NK-92 treated with Interleukin-12 subunit alpha and Interleukin-12 subunit beta, amount 100 ng/mL, for 24 hours (cell line): ENCODE results near the gene NFATC1.

Source experiments
- DNase-seq: peaks from one replicate; lab custom pipeline; 2025; lab: John Stamatoyannopoulos, UW

Gene NFATC1

GRCh38 chr18:79537758-79538157 is 142.0 kb downstream of the NFATC1 start:
- DNase-seq: no peak

- no peak for DNase-seq
These were observed 142.9 kb downstream of the NFATC1 start for GRCh38 chr18:79538635-79539034.

DNA sequence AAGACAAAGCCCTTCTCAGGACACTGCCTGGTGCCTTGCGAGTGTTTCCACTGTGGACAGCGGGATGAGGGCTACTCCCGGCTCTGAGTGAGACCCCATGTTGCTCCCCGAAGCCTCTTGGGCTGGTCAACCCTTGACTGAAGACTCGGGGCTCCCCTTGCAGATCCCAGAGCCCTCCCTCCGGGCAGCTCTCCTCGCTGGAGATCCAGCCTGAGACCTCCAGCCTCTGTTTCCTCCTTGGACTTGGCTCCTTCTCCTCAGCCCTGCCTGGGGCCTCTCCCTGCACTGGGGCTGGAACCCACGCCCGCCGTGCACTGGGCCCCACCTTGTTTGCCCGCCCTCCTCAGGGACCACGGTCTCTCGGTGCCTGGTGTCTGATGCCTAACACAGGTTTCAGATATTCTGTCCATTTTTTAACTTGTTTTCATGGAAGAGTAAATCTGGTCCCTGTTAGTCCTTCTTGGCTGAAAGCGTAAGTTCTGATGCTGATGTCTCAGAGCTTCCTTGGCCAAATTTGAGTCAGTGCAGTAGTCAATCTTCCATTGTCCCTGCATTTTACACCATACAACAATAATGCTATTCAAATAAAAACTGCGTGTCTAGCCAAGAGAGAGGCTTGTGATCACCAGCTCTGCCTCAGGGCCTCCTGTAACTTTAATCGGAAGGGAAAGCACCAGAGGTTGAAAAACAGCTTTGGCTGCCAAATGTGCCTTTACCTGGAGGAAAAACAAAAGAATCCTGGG is 144.6 kb downstream of the NFATC1 start:
- DNase-seq: no peak

DNA sequence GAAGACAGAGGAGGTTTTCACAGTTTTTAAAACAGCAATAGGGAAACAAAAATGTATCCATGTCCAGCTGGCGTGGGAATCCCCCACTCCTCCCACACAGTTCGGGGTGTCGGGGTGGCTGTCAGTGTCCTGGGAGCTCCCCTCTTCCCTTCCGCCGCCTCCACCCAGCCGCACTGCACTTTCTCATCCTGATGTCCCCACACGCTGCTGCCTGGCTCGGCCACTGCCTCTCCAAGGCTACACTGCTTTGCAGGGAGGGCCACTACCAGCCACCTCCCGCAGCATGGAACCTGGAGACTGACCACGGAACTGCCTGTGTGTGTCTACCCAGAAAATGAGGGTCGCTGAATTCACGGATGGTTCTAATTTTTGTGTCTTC is 145.2 kb downstream of the NFATC1 start:
- DNase-seq: no peak

DNA sequence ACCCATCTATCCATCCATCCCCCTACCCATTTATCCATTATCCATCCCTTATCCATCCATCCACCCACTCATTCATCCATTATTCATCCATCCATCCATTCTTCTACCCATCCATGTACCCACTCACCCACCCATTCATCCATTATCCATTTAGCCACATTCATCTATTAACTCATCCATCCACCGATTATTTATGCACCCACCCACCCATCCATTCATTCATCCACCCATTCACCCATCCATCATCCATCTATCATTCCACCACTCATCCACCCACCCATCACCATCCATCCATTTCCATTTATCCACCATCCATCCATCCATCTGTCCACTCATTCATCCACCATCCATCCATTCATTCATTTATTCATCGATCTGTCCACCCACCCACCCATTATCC is 146.5 kb downstream of the NFATC1 start:
- DNase-seq: no peak

DNA sequence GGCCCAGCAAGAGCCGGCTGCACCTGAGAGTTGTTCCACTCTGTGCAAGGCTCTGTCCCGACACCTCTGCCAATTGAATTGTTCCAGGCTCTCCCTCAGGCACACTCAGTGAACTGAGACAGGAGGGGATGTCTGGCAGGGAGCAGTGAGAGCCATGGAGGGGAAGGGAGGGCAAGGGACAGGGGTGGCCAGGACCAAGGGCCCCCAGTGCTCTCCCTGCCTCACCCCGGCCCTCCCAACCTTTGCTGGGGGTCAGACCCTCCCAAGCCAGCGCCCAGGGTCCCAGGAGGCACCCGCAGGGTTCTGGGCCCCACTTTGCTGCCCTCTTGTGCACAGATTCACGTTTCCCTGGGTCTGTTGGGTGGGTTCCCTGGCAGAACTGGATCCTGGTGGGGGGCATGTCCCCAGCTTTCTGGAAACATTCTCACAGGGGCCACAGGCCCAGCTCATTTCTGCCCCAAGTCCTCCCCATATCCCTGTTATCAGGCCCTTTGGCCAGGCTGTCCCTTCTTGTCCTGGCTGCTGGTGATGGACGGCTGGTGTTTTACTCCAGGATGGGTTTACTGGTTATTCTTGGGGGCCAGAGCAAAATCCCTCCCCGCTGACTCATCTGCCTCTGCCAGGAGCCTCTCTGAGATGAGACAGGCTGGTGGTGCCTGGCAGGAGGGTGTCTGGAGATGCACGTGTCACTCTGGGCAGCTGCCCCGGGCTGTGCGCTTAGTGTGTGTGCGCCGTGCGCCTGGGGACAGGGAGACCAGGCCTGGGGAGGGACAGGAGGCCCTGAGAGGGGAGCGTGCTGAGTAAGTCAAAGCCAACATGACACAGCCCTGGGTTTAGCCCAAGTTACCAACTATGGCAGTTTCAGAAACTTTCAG is 147.4 kb downstream of the NFATC1 start:
- no peak for DNase-seq

DNA sequence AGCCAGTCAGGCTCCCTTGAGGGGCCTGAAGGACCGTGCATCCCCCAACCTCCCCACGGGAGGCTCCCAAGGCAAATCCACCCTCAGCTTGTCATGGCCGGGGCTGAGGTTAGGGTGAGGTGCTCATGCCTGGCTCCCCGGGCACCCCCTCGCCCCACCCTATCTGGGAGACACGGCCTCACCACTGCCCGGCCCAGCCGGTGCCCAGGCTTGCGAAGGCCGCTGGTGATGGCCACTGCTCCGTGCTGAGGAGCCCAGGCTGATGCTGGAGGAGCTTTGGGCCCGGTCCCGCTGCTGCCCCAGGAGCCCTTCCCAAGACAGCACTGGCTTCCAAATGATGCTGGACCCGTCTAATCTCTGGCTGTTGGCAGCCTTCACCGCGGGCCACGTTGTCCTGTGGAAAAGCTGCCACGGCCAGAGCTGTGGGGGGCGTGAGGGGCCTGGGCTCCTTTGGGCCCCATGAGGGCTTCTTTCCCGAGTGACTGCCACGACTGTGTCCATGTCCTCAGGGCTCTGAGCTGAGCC is 148.2 kb downstream of the NFATC1 start:
- no peak for DNase-seq

GRCh38 chr18:79544386-79544963 is 148.7 kb downstream of the NFATC1 start:
- DNase-seq: no peak

DNA sequence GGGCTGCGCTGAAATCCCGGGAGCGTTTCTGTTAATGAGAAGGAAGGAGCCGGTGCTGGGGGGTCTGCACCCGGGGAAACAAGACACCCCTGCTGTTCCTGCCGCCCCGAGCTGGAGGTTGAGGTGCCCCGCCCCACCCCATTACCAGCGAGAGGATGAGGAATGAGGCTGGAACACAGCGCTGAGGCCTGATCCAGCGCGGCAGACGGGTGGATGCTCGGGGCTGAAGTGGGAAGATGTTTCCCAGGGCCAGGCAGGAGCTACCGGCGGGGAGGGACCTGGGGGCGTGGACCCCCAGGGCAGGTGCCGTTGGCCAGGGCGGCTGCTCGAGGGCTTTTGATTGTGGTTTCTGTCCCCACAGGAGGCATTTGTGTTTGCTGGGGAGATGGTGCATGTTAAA is 149.5 kb downstream of the NFATC1 start:
- no peak for DNase-seq

DNA sequence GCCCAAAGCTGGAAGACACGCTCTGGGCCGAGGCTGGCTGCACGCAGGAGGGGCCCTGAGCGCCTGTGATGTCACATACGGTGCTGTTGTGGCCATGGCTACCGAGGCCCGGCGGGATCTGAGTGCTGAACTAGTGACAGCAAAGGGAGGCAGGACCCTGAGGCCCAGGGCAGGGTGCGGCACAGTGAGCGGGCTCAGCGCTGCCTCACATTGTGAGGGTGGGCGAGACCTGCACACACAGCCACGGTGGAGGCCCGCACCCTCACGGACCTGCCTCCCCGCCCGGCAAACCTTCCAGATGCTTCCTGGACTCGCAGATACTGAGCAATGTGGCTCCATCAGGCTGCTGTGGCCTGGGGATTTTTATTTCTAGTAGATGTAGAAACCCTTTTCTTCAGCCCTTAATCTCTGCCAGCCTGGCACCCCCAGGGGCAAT is 150.0 kb downstream of the NFATC1 start:
- DNase-seq: no peak

- no peak for DNase-seq
These were observed 151.1 kb downstream of the NFATC1 start for GRCh38 chr18:79546781-79547272.

GRCh38 chr18:79547413-79548076 is 151.8 kb downstream of the NFATC1 start:
- no peak for DNase-seq

- no peak for DNase-seq
These were observed 152.3 kb downstream of the NFATC1 start for GRCh38 chr18:79548077-79548450.

- no peak for DNase-seq
These were observed 152.9 kb downstream of the NFATC1 start for GRCh38 chr18:79548621-79548985.

DNA sequence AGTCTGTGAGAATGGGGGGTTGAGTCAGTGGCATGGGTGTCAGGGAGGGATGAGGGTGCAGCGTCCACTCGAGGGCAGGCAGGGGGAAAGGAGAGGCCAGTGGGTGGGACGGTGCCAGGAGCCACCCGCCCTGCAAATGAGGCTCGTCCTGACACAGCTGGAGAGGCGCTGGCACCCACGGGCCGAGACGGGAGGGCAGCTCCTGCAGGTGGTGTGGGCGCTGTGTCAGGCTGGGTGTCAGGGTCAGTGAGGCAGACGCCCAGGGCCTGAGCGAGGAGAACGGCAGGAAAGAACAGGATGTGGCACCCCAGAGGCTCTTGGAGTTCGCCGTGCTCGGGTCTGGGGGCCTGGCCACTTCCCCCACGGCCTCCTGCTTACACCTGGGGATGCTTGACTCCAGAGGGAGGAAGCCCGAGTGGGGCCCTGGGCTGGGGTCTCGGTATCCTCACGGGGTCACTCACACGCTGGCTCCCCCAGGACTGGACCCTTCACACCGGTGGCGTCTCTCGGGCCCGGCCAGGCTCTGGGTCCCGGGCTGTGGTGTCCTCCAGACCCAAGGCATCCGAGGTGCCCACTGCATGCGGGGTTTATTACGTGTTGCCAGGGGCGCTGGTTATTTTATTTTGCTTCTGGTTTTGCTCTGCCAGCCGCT is 153.4 kb downstream of the NFATC1 start:
- no peak for DNase-seq

DNA sequence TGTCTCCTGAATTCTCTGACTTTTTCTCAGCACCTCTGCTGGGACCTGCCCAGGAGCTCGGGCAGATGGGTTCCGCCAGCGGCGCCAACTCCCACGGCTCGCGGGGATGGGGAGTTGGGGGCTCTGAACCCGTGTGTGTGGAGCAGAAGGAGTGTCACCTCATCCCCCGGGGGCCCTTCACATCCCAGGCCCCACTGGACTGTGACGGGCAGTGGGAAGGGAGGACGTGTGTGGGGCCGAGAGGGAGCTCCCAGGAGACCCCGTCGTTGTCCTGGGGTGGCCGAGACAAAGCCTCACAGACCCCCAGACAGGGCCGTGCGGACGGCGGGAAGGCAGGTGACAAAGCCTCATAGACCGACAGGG is 153.9 kb downstream of the NFATC1 start:
- no peak for DNase-seq

- no peak for DNase-seq
These were observed 156.5 kb downstream of the NFATC1 start for GRCh38 chr18:79552140-79552631.

DNA sequence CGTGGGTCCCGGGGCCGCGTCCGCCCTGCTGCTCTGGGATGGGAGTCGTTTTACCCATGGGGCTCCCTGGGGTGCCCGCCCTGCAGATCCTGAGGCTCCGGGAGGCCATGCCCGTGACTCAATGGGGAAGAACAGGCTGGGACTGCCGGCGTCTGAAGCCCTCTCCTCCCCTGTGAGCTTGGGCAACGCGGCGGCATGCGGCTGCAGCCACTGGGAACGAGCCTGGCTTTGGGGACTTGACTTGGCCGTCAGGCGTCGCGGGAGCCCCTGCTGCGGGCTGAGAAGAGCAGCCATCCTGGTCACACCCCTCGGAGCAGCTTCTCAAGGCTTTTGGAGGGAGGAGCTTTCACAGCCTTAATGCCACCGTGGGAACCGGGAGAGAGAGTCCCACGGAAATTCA is 157.0 kb downstream of the NFATC1 start:
- no peak for DNase-seq

GRCh38 chr18:79553154-79553553 is 157.4 kb downstream of the NFATC1 start:
- no peak for DNase-seq

- no peak for DNase-seq
These were observed 158.0 kb downstream of the NFATC1 start for GRCh38 chr18:79553696-79554095.

DNA sequence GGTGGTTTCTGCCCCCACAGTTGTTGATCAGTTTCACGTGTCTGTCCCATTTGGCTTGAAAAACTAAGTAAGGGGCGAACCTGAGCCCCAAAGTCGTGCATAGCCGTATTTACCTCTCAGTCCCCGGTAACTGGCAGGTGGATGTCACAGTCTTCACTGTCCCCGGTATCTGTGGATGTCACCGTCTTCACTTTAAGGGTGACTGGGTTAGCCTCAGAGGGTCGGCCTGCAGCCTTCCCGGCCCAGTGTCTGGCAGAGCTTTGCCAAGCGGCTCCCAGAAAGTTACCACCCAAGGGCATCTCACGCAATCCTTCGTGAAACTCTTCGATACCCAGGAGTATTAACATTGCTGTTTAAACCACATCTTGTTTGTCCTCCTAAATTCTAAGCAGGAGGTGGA is 158.6 kb downstream of the NFATC1 start:
- DNase-seq: no peak
